GM19351 (cell line): ENCODE measurements around the gene SHISA4.
A peak's percentile ranks its signal among the peaks of the same experiment; 100 is the strongest.

ENCODE experiments used
- ATAC-seq: cut with Tn5 transposase; IDR thresholded peaks from one replicate; pipeline ENCODE4 v1.9.1; 2021; ENCODE audit warnings: mild to moderate bottlenecking, moderate library complexity; ENCODE audit not compliant: unreplicated experiment

SHISA4 gene

DNA sequence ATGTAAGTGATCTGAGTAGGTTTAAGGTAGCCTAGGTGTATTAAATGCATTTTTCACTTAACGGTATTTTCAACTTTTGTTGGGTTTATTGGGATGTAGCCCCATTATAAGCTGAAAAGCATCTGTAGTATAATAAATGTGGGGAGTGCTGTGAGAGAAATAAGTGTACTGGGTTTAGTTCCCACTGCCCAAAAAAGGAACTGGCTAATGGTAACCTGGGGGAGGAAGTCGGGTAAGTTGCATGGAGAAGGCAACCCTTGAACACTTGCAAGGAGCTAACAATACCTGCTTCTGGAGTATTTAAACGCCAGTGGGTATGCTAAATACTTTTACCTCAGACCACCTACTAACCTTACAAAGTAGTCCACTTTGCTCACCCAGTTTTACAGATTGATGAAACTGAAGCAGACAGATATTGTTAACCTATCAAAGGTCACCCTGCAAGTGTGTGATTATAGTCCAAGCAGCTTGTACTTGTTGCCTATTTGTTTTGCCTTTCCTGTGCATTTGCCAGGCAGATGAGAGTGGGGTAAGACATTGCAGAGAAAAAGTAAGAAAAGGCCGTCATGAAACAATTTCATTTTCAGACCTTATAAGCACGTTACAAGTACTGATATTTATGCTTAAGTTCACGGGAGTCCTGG lies 7.6 kb upstream of the SHISA4 start:
- no peak for ATAC-seq

DNA sequence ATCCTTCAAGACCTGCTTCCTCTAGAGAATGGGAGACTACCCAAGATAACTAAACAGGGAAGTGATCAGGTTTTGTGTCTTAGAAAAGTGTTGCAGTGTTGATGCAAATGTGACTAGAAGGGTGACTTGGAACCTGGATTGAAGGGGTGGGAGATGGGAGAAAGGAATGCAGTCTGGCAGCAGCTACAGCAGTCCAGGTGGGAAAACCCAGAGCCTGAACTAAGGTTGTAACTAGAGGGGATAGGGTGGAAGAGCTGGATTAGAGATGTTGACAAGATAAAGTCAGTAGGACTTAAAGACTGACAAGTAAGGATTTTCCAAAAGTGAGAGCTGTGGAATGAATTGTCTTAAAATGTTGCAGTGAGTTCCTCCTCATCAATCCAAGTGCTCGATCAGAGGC lies 7.1 kb upstream of the SHISA4 start:
- ATAC-seq = no peak

DNA sequence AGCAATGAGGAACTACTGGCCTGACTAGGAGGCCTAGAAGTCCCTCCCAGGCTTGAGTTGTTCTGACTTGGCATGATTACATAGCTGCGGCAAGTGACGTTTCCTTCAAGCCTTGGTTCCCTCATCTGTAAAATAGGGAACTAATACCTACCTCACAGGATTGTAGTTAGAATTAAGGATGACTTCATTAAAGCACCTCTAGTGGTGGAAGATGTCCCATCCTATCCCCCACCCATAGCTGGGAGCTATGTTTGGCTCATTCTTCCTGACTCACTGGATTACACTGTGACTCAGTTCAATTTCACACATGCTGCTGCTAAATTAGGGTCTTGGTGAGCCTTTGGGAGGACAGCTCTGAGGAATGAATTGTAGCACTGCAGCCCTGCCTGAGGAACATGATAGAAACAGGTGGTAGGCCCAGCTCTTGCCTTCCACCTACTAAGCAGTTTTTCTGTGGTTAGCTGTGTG lies 6.0 kb upstream of the SHISA4 start:
- ATAC-seq = peak; percentile 53

DNA sequence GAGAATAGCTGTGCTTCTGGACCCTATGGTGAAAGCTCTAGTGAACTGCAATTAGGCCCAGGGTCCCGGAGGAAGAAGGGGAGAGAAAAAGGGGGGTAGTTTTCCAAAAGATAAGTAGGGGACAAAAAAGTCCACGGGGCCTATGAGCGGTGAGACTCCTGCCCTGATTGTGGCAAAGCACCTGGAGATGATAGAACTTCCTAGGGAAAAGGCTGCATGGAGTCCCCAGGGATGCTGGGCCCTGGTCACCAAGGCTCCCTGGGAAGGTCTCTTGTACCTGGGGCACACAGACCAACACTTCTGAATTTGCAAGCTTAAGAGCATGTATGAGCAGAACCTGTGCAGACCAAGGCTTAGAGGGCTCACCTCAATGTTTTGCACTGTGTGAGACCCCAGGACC lies 5.4 kb upstream of the SHISA4 start:
- no peak for ATAC-seq

DNA sequence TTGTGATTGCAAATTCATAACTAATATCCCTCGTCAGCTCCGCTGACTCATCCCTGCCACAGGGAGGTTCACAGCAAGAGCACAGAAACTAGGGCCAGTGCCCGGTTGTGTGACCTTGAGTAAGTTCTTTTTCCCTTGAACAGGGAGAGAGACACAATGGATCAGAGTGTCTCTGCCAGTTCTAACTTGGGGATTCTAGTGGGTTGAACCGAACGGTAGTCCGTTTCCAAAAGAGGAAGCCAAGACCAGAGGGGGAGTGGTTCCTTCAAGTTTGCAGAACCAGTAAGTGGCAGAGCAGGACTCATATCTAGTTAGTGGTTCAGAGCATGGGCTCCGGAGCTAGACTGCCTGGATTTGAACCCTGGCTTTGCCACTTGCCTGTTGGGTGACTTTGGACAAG lies 4.9 kb upstream of the SHISA4 start:
- no peak for ATAC-seq

DNA sequence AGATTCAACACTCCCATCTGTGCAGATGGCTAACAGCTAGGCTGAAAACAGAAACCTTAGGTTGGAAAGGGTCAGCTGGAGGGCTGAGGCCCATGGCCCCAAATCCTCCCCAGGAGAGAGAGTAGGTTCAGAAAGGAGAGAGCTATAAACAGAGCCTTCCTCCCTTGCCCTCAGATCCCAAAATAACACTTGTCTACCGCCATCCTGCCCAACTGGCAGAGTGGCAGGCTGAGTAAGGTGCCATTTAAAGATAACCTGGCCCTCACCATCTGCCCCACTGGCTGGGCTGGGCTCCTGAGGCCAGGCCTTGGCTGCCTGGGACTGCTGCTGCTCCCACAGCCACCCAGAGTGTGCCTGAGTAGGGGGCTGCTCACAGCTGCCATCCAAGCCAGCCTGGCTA lies 4.3 kb upstream of the SHISA4 start:
- ATAC-seq = no peak

DNA sequence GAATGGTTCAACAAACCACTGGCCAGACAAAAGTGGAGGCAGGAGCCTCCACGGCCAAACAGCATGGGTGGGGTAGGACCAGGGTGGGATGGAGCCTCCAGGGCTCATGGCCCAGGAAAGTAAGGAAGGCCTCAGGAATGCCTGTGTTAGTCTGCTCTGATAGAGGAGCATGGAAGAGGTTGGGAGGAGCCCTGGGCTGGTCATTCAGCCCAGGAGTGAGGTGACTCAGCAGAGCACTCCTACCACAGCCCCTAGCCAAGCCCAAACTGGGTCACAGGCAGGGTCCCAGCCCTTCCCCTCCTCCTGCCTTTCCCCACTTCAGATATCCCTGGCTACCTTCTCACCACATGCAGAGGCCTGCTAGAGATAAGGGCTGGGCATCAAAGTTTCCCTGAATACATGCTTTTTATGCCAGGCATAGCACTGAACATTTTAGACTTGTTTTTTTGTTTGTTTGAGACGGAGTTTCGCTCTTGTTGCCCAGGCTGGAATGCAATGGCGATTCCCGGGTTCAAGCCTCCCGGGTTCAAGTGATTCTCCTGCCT lies 3.1 kb upstream of the SHISA4 start:
- no peak for ATAC-seq

DNA sequence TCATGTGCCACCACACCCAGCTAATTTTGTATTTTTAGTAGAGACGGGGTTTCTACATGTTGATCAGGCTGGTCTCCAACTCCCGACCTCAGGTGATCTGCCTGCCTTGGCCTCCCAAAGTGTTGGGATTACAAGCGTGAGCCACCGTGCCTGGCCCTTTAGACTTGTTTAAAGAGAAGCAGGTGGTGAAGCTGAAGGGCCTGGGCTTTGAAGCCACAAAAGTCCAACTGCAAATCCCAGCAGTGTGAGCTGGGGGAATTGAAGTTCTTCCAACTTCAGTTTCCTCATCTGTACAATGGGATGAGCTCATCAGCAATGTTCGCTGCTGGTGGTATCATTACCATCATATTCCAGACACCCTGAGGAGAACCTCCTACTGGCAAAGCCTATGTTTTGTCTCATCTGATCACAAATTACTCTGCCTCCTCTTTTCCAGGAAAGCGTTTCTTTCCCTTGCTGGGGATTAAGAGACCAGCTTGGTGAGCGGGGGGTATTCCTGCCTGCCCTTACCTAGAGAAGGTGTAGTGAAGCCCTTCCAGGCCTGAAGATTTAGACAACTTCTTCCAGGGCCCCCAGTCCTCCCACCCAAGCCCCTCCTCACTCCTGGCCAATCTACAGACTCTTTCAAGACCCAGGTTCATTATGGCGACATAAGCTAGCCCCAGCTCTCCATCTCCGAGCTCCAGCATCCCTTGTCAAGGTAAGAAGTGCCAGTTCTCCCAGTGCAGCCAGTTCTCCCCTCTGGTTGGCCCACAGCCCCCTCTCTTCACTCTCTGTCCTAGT lies 2.4 kb upstream of the SHISA4 start:
- no peak for ATAC-seq

DNA sequence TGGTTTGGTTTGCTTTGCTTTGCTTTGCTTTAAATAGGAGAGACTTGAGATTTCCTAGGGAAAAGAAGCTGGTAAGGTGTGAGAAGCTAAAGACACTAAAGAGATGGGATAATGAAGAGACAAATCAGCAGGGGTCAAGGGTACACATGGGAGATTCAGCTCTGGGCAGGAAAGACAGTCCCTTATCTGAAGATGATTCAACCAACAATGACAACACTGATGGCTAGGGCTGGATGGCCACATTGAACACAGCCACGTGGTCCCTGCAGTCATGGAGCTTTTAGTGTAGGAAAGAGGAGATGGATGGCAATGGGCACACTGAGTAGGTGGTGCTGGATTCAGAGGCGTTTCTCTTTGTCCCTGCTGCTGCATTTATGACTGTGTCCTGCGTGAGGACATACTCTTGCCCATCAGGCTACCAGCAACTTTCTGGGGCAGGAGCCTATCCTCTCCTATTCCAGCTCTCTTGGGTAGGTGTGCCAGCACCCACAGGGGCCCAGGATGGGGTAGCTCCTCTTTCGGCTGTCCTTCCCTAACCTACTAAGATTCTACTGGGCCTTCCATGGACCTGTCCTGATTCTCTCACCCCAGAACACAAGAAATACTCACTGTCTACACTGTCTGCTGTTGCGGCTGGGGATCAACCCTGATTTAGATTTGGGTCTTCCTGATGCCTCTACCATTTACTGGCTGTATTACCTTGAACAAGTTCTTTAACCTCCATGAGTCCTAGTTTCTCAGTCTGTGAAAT lies 1.4 kb upstream of the SHISA4 start:
- ATAC-seq = no peak

DNA sequence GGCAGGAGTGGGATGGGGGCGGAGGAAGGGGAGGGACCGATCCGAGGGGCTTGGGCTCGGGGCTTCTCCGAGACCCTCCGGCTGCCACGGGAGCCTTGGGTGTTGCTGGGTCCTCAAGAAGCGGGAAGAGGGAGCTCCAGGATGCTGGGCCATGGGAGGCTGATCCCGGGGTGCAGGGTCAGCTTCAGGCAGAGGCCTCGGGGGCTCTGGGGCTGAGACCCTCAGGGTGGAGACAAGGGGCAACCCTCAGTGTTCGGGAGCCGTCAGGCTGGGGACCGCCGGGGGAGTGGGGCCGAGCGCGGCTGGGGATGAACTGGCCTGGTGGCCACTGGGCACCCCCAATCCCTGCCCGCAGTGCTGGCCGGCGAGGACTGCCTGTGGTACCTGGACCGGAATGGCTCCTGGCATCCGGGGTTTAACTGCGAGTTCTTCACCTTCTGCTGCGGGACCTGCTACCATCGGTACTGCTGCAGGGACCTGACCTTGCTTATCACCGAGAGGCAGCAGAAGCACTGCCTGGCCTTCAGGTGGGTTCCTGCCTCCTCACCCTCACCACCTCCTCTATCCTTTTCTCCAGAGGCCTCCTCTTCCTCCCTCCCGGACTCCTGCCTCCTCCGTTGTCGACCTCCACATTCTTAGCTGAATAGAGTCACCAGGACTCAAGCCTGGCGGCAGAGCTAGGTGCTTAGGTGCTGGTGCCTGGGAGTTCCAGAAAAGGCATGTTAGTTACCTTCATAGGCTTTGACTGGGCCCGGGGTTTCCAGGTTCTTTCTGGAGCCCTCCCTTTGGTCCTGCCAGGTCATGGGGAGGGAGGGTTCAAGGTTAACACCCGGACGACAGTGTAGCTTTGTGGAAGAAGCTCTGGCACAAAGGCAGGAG lies 631 bp downstream of the SHISA4 start:
- no peak for ATAC-seq

DNA sequence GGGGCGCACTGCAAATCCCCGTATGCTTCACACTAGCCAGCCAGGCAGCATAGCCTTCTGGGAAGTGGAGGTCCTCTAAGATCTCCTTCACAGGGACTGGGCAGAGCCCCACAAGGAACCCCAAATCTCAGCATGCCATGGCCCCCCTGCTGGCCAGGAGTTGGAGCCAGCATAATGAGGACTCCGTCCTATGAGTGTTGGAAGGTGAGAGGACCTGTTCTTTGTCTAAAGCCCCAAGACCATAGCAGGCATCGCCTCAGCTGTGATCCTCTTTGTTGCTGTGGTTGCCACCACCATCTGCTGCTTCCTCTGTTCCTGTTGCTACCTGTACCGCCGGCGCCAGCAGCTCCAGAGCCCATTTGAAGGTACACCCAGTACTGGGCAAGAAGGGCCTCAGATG lies 1.5 kb downstream of the SHISA4 start:
- no peak for ATAC-seq

DNA sequence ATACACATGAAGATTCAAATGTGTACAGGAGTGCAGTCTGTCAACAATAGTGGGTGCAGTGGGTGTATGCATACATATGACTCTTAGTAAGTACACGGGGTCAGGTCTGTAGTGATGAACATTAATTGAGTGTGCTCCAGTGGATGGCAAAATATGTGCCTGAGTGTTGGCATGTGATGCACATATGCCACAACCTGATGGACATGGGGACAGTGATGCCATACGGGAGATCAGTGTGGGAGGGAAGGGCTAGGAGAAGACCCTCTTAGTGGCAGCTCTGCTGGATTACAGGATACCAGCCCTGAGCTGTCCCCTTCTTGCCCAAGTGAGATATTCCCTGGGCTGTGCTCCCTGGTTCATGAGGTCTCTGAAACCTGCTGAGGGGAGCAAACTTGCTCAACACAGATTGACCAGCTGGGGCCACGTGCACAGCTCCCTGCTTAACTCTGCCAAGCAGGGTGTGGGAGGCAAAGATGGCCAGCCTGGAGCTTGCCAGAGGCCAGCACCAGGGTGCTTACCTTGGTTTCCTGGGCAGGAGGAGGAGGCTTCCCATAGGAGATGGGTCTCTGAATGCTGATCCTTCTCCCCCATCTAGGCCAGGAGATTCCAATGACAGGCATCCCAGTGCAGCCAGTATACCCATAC lies 2.2 kb downstream of the SHISA4 start:
- no peak for ATAC-seq

DNA sequence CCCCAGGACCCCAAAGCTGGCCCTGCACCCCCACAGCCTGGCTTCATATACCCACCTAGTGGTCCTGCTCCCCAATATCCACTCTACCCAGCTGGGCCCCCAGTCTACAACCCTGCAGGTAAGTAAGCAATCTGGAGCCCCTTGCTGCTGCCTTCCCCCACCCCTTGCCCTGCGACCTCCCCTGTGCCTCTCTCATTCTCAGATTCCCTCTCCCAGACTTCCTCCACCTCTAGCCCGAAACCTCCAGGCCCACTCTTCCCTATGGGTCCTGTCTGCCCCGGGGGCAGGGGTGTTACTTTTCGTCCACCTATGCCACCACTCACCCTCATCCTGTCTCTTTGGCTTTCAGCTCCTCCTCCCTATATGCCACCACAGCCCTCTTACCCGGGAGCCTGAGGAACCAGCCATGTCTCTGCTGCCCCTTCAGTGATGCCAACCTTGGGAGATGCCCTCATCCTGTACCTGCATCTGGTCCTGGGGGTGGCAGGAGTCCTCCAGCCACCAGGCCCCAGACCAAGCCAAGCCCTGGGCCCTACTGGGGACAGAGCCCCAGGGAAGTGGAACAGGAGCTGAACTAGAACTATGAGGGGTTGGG lies 2.9 kb downstream of the SHISA4 start:
- no peak for ATAC-seq

DNA sequence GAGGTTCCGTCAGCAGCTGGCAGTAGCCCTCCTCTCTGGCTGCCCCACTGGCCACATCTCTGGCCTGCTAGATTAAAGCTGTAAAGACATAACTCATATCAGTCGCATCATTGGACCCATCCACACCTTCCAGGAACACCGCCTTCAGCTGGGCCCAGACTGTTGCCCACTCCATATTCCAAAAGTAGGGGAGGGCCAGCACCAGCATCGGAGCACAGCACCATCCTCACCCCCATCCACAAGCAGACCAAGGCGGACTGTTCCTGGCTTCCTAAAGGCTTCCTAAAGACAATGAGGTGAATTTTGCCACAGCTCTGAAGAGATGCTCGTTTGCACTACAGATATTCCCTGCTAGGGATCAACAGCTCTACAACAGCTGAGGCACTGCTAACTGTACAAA lies 3.5 kb downstream of the SHISA4 start:
- no peak for ATAC-seq

DNA sequence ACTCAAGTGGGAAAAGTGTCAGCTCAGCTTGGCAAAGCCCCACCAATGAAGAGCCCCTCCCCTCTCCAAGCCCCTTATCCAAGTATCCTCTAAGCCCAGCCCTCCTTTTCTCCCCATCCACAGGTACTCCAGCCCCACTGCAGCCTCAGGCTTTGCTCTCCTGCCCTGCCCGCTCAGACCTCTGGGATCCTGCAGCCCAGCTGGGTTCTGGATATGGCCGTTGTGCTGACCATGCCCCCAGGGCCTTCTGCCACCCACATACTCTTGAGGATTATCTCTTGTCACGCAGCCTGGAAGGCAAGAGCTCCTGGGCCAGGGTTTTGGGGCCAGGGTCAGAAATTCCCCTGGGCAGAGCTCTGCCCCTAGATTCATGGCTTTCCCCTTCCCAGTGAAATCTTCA lies 4.7 kb downstream of the SHISA4 start:
- ATAC-seq = no peak

DNA sequence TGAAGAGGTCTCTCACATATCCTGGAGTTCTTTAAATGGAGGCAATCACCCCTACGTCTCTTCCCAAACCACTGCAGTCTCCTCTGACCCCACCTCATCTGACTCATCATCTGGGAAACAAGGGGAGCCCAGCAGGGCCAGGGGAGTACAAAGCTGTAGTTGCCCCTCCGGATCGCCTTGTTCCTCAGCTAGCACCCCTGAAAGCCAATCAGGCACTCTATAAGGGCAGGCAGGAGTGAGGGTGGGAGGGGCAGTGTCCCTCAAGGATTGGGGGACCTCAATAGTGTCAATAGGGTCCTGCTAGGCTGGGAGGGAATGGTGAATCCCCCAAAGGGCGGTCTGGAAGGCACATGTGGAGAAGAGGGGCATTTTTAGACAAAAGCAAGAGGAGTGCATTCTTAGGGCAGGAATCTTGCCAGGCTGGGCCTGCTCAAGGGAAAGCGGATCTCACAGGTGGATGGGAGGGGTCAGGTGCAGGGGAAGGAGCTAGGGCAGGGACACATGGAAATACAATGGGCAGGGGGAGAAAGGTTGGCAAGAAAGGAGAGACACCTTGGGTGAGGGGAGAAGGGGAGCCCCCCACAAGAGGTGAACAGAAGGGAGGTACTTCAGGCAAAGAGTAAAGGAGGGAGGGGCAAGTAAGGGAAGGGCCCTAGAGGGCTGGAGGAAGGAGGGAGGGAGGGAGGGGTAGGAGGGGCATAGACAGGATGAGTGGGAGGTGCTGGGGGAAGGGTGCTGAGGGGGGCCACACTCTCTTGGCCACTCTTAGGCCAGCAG lies 5.8 kb downstream of the SHISA4 start:
- no peak for ATAC-seq

DNA sequence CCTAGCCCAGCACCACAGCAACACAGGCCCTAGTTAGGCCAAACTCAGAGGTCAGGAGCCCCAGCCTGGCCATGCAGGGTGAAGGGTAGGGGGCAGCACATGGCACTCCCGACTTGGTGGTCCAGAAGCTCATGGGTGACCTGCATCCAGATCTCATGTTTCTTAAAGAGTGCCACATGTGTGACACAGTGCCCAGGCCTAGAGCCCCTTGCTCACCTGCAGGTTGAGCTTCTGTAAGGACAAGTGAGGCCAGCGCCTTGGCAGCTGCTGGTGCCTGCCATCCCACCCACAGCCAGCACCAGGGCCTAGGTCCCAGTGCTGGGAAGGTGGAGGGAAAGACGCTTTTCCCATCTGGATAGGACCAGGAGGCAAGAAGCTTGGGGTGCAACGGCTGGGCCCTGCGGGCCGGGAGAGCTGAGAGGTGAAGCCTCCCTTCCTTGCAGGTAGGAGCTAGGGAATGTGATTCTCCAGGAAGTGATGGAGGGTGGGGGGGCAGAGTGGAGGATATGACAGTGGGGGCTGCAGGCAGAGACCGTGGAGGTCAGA lies 6.5 kb downstream of the SHISA4 start:
- ATAC-seq = no peak

DNA sequence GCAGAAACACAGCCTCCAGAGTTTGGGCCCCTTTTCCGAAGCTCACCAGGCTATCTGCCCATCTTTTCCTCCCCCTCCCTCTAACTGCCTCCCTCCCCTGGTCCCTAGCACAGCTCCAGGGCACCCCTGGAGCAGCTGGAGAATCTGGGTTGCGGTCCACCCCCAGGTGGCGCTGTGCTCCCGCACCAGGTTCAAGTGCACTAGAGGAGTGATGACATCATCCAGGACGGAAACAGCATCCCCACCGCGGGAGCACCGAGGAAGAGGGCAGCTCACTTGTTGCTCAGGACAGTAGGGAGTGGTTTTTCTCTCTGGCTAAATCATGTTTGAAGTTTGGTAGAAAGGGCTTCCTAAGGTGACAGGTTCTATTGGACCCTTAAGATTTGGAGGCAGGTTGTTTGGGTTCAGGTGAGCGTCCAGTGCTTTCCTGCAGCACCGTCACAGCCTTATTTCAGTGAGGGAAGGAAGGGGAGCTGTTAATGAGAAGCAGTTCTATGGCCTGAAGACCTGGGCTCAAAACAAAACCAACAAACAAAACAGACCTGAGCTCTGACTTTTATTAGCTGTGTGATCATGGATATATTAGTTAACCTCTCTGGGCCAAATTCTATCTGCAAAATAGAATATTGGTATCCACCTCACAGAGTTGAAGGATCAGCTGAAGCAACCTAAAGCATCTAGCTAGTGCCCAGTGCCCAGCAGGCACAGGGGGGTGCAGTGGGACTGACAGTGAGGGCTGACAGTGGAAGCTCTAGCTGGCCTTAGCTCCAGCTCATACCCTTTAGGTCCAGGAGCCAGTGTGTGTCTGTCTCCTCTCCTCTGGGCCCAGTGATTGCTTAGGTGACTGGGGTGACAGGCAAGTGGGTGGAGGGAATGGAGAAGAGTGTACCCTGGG lies 7.5 kb downstream of the SHISA4 start:
- ATAC-seq = peak; percentile 81
